RKO (cell line): ENCODE results near the gene CNN2.
A peak's percentile ranks its signal among the peaks of the same experiment; 100 is the strongest.

Experiments
- DNase-seq: peaks from one replicate; pipeline ENCODE4 v3.0.0-alpha.2; 2016; ENCODE audit warnings: low spot score

CNN2 gene

GRCh38 chr19:1025960-1026782, at the start of gene CNN2:
TSS of gene CNN2 (plus strand) at chr19:1026608. CDS start at chr19:1026662, 54 bp downstream.
- DNase-seq = peak; percentile 79

DNA sequence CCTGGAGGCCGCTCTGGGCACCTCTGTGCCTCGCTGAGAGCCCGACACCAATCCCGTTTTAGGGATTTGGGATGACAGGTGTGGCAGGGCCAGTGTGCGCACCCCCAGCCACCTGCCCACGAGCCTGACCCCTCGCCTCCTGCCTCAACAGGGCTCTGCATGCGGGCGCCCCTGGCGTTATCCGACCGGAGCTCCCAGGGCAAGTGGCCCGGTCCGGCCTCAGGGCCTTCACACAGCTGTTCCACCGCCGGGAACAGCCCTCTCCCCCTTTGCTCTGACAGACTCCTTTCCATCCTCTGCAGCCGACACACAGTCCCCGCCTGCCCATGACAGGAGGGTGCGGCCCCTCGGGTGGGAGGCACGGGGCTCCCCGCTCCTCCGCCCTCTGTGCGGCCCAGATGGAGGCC, 49.3 kb upstream of the CNN2 start:
- no peak for DNase-seq

- DNase-seq = no peak
These were observed 47.1 kb upstream of the CNN2 start for GRCh38 chr19:979318-979741.

GRCh38 chr19:980133-980998, 46.0 kb upstream of the CNN2 start:
- no peak for DNase-seq

DNA sequence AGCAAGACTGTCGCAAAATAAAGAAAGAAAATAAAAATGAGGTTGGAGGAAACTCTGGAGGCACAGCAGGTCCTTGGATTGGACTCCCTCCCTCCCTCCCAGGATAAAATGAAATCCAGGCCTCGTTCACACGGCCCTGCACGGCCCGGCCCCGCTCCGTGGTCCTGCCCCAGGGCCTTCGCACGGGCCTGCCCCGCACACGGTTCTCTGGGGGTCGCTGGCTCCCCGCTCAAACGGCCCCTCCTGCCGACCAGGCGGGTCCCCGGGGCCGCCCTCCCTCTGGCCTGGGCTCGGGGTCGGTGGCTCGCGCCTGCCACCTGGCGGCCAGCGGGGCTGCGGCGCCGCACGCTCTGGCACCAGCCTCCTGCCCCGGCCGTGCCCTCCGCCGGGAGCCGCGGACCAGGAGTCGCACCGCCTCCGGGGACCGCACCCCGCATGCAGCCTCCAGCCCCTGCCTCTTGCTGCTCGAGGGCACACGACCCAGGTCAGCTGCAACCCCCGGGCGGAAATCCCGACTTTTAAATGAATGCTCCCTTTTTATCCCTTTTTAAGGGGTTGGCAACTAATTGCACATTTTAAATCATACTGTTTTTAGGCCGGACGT, 43.7 kb upstream of the CNN2 start:
- DNase-seq = peak; percentile 72

GRCh38 chr19:984165-984967, 42.0 kb upstream of the CNN2 start, which contains the start of gene WDR18:
TSS of gene WDR18 (plus strand) at chr19:984345. CDS start at chr19:984354, 9 bp downstream.
- DNase-seq = peak; percentile 87

DNA sequence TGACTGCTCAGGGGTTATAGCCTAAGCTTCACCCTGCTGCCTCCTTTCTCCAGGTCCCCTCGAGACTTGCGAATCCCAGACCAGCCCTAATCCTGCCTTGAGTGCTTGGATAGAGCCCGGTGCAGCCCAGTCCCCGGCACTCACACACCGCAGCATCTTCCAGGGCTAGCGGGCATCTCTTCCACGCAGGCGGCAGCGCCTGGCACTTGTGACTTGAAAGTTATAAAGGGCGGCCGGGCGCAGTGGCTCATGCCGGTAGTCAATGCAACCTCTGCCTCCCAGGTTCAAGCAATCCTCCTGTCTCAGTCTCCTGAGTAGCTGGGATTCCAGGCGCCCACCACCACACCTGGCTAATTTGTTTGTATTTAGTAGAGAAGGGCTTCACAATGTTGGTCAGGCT, 40.3 kb upstream of the CNN2 start:
- no peak for DNase-seq

DNA sequence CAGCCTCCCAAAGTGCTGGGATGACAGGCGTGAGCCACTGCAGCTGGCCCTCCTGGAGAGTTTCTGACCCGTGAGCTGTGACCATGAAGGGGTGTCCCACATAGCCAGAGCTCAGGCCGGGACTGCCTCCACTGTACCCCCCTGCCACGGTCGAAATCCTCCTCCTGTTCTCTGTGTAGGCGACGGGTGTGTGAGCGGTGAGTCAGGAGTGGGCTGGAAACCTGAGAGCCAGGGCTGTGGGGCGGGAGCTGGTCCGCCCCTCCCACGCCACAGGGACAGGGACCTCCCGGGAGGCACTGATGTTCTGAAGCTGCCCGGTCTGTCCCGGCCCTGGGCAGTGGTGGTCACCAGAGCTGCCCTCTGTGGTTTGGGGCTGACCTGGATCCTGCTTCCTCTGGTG, 38.3 kb upstream of the CNN2 start:
- no peak for DNase-seq

- DNase-seq = no peak
These were observed 37.9 kb upstream of the CNN2 start for GRCh38 chr19:988510-988909.

DNA sequence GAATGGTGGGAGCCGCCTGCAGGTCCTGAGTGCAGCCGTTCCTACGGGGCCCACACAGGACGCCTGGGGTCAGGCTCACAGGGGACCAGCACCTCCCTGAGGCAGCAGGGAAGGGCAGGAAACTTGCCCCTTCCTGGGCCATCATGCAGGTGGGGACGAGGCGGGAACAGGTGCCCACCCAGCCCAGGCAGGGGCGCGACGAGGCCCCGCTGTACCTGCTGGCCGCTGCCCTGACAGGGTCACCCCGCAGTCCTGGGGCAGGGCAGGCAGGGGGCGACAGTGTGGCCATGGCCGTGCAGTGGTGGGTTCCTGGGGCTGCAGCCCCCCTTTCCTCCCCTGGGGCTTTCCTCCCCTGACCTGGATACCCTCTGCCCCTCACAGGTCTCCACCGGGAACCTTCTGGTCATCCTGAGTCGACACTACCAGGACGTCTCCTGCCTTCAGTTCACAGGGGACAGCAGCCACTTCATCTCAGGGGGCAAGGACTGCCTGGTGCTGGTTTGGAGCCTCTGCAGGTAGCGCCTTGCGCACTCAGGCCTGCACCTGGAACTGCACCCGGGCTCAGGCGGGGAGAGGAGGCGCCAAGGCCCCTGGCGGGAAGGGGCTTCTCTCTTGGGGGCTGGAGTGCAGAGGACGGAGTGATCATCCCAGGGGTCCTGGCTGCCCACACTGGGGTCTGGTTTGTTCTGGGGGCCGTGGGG, 36.9 kb upstream of the CNN2 start:
- no peak for DNase-seq

DNA sequence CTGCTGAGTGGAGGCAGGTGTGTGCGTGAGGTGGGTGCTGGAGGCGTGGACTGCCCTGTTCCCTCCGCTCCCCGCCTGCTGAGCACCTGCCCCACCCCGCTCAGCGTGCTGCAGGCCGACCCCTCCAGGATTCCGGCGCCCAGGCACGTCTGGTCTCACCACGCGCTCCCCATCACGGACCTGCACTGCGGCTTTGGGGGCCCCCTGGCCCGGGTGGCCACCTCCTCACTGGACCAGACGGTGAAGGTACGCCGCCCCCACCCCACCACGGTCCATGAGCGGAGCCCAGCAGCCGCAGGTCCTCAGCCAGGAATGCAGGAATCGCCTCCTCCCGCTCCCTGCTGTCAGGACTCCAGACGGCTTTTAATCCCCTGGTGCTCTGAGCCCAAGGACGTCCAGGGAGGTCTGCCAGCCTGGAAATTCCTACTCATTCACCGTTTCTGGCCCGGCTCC, 36.3 kb upstream of the CNN2 start:
- no peak for DNase-seq

DNA sequence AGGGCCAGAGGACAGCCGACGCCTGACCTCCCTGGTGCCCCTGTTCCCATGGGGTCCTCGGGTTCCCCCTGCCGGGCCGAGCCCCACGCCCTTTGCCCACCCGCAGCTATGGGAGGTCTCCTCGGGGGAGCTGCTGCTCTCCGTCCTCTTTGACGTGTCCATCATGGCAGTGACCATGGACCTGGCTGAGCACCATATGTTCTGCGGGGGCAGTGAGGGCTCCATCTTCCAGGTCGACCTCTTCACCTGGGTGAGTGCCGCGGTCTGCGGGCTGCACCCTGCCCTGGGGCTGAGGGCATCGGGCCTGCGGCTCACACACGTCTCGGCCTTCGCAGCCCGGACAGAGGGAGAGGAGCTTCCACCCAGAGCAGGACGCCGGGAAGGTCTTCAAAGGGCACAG, 35.7 kb upstream of the CNN2 start:
- no peak for DNase-seq

GRCh38 chr19:991174-991931, 35.1 kb upstream of the CNN2 start:
- DNase-seq = no peak

DNA sequence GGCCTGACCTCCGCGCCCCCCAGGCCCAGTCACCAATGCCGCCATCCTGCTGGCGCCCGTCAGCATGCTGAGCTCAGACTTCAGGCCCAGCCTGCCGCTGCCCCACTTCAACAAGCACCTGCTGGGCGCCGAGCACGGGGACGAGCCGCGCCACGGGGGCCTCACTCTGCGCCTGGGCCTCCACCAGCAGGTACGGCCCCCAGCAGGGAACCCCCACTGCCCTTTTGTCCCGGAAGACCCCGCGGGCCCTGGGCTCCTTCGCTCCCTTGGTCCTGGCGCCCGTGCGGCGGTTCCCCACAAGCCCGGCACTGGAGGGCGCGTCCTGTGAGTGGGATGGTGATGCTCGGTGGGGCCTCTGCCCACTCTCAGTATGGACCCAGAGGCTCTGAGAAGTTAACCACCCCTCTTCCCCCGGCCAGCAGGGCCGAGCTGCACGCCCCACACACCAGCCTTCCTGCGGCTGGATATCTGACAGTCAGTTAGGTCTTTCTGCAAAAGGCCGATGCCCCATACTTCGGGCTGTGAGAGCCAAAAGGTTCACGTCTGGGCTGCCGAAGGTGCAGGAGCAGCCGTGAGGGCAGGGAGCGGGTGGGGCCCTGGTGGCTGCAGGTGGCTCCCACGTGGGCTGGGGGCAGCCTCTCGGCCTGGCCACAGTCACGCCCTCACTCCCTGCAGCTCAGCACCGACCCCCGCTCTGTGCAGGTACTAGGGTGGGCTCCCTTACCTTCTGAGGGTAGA, 34.3 kb upstream of the CNN2 start:
- DNase-seq = no peak

- DNase-seq = no peak
These were observed 33.7 kb upstream of the CNN2 start for GRCh38 chr19:992670-993055.

- no peak for DNase-seq
These were observed 33.0 kb upstream of the CNN2 start for GRCh38 chr19:993361-993830.

DNA sequence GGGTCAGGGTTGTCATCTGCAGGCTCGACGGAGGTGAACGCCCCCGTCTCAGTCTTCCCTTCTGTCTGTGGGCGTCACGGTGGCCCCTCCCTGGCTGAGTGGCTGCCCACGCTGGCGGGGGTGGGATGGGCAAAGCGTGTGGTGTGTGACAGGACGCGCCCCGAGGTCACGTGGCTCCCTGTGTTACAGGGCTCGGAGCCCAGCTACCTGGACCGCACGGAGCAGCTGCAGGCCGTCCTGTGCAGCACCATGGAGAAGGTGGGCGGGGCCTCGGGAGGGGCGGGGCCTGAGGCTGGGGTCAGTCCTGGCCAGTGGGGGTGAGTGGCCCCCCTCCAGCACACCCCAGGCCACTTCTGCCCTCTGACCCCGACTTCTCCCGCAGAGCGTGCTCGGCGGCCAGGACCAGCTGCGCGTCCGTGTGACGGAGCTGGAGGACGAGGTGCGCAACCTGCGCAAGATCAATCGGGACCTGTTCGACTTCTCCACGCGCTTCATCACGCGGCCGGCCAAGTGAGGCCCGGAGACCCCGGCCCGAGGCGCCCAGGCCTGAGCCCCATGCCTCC, 32.5 kb upstream of the CNN2 start:
- DNase-seq = no peak

- DNase-seq = no peak
These were observed 31.9 kb upstream of the CNN2 start for GRCh38 chr19:994516-994915.
